MM.1S (cell line): Measurements from ENCODE around the gene FCER1G.
"Not testable (repeated sequence)": the region's sequence is repeated elsewhere in the genome, so short reads cannot be mapped to it uniquely, and the experiment has no call there.

Experiments used
- DNase-seq: peaks from one replicate; pipeline ENCODE4 v3.0.0-alpha.2; 2015
- H2AFZ ChIP-seq: fragments of 300-600 bp; sonication (generic); 2 replicates; pipeline ENCODE4 v1.6.0; 2016; ENCODE audit warnings: antibody characterized with exemption, low read length
- H3F3A ChIP-seq: fragments of 300-600 bp; sonication (generic); 2 replicates; pipeline ENCODE4 v1.6.1; 2016; ENCODE audit warnings: mild to moderate bottlenecking, antibody characterized with exemption, low read length, moderate library complexity, mixed read lengths; ENCODE audit not compliant: insufficient read depth
- H3K27ac ChIP-seq: fragments of 300-600 bp; sonication (generic); 2 replicates; pipeline ENCODE4 v1.5.1; 2016; ENCODE audit warnings: mild to moderate bottlenecking, low read length
- H3K27me3 ChIP-seq: fragments of 300-600 bp; sonication (generic); replicated peaks from 2 replicates; pipeline ENCODE4 v1.6.0; 2016; ENCODE audit warnings: low read length; ENCODE audit not compliant: insufficient read depth
- H3K36me3 ChIP-seq: fragments of 300-600 bp; sonication (generic); replicated peaks from 2 replicates; pipeline ENCODE4 v1.6.1; 2016; ENCODE audit warnings: mild to moderate bottlenecking, low read length, mixed read lengths; ENCODE audit not compliant: insufficient read depth
- H3K4me1 ChIP-seq: fragments of 300-600 bp; sonication (generic); 2 replicates; pipeline ENCODE4 v1.6.1; 2016; ENCODE audit warnings: low read length, mixed read lengths
- H3K4me2 ChIP-seq: fragments of 300-600 bp; sonication (generic); 2 replicates; pipeline ENCODE4 v1.6.0; 2016; ENCODE audit warnings: low read depth, low read length
- H3K4me3 ChIP-seq: fragments of 300-600 bp; sonication (generic); 2 replicates; pipeline ENCODE4 v1.5.1; 2016; ENCODE audit warnings: low read length, mixed read lengths
- H3K79me2 ChIP-seq: fragments of 300-600 bp; sonication (generic); 2 replicates; pipeline ENCODE4 v1.6.1; 2016; ENCODE audit warnings: mixed run types, low read length, mixed read lengths
- H3K9ac ChIP-seq: fragments of 300-600 bp; sonication (generic); 2 replicates; pipeline ENCODE4 v1.6.1; 2016; ENCODE audit warnings: low read length, mixed read lengths
- H3K9me2 ChIP-seq: fragments of 300-600 bp; sonication (generic); replicated peaks from 2 replicates; pipeline ENCODE4 v1.6.1; 2016; ENCODE audit warnings: mild to moderate bottlenecking, low read length, mixed read lengths; ENCODE audit not compliant: insufficient read depth
- H3K9me3 ChIP-seq: fragments of 300-600 bp; sonication (generic); replicated peaks from 2 replicates; pipeline ENCODE4 v1.6.1; 2016; ENCODE audit warnings: mild to moderate bottlenecking, low read length, mixed read lengths; ENCODE audit not compliant: insufficient read depth
- H4K20me1 ChIP-seq: fragments of 300-600 bp; sonication (generic); 2 replicates; pipeline ENCODE4 v1.6.1; 2016; ENCODE audit warnings: mild to moderate bottlenecking, low read length, moderate library complexity, mixed read lengths; ENCODE audit not compliant: insufficient read depth
- EZH2 ChIP-seq: fragments of 300-600 bp; sonication (generic); optimal IDR thresholded peaks from 2 replicates; pipeline ENCODE3; 2017; ENCODE audit warnings: low read depth, mild to moderate bottlenecking, antibody characterized with exemption, low read length, mixed read lengths
- EZH2phosphoT487 ChIP-seq: fragments of 300-600 bp; sonication (generic); IDR thresholded peaks from 2 replicates; pipeline ENCODE4 v1.6.1; 2018; ENCODE audit warnings: antibody characterized with exemption, low read length
- TF ChIP-seq, protein P1 (sequence below): fragments of 300-600 bp; sonication (generic); IDR thresholded peaks from 2 replicates; pipeline ENCODE4 v1.5.1; 2016; ENCODE audit warnings: antibody characterized with exemption, low read length, mixed read lengths

The FCER1G gene

DNA sequence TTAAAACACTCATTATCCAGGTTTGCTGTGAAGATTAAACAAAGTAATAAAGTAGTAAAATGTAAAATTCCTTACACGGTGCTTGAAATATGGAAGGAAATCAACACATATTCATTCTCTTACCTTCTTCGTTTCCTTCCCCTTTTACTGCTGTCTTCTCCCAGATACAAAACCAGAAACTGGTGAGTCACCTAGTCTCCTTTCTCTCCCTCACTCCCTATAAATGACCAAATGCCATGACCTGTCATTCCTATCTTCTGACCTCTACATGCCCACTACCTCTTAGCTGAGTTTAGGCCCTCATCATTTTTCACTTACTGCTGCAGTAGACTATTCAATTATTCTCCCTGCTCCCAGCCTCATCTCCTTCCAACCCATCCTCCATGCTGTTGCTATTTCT, 27.2 kb downstream of the FCER1G start:
- no peaks in the 10 kb centered on the region for H3K36me3 ChIP-seq
- no peaks in the 10 kb centered on the region for H3K4me1 ChIP-seq
- no peak for TF ChIP-seq EZH2
- TF ChIP-seq, protein P1, sequence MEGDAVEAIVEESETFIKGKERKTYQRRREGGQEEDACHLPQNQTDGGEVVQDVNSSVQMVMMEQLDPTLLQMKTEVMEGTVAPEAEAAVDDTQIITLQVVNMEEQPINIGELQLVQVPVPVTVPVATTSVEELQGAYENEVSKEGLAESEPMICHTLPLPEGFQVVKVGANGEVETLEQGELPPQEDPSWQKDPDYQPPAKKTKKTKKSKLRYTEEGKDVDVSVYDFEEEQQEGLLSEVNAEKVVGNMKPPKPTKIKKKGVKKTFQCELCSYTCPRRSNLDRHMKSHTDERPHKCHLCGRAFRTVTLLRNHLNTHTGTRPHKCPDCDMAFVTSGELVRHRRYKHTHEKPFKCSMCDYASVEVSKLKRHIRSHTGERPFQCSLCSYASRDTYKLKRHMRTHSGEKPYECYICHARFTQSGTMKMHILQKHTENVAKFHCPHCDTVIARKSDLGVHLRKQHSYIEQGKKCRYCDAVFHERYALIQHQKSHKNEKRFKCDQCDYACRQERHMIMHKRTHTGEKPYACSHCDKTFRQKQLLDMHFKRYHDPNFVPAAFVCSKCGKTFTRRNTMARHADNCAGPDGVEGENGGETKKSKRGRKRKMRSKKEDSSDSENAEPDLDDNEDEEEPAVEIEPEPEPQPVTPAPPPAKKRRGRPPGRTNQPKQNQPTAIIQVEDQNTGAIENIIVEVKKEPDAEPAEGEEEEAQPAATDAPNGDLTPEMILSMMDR, result no peak
- H3K9ac ChIP-seq, result no peak overlapping the region
- no peaks in the 10 kb centered on the region for H3K27me3 ChIP-seq
- H2AFZ ChIP-seq, result no peak overlapping the region
- no peaks in the 10 kb centered on the region for H3F3A ChIP-seq
- H3K9me3 ChIP-seq, result no peaks in the 10 kb centered on the region
- no peak for DNase-seq
- H4K20me1 ChIP-seq, result no peaks in the 10 kb centered on the region
- H3K27ac ChIP-seq, result no peak overlapping the region
- no peaks in the 10 kb centered on the region for H3K9me2 ChIP-seq
- no peaks in the 10 kb centered on the region for H3K79me2 ChIP-seq
- H3K4me3 ChIP-seq, result no peak overlapping the region
- no peak overlapping the region for H3K4me2 ChIP-seq

DNA sequence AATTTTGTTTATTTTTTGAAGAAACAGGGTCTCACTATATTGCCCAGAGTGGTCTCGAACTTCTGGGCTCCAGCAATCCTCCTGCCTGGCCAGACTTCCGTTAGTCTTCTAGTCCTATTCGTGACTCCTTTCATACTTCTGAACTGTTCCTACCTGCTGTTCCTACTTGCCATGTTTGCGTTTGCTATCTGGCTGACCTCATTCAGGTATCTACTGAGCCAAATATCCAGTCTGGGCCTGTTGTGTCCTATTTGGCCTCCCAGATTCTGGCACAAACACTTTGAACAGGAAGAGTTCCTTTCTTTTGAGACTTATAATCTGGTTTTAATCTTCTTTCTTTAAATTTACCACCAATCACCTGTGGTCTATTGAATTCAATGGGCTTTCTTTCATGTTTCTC, 29.8 kb downstream of the FCER1G start:
- no peak overlapping the region for H3K4me3 ChIP-seq
- H3K27me3 ChIP-seq, result no peaks in the 10 kb centered on the region
- no peak for DNase-seq
- no peak for TF ChIP-seq EZH2phosphoT487
- TF ChIP-seq EZH2, result no peak
- TF ChIP-seq, protein P1, result no peak
- H3K9me3 ChIP-seq, result no peaks in the 10 kb centered on the region
- no peak overlapping the region for H3K4me2 ChIP-seq
- H3F3A ChIP-seq, result no peaks in the 10 kb centered on the region
- H3K27ac ChIP-seq, result no peak overlapping the region
- no peak overlapping the region for H3K9ac ChIP-seq
- H3K79me2 ChIP-seq, result no peaks in the 10 kb centered on the region
- H3K36me3 ChIP-seq, result no peaks in the 10 kb centered on the region
- no peaks in the 10 kb centered on the region for H4K20me1 ChIP-seq
- no peaks in the 10 kb centered on the region for H3K4me1 ChIP-seq
- no peaks in the 10 kb centered on the region for H3K9me2 ChIP-seq
- no peak overlapping the region for H2AFZ ChIP-seq

DNA sequence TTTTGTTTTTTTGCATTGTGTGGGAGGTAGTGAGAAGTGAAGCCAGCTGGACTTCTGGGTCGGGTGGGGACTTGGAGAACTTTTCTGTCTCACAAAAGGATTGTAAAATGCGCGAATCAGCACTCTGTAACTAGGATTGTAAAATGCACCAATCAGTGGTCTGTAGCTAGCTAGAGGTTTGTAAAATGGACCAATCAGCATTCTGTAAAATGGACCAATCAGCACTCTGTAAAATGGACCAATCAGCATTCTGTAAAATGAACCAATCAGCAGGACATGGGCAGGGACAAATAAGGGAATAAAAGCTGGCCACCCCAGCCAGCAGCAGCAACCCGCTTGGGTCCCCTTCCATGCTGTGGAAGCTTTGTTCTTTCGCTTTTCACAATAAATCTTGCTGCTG, 35.0 kb downstream of the FCER1G start:
- not testable (repeated sequence) for H3K9me3 ChIP-seq, H4K20me1 ChIP-seq, H3K4me3 ChIP-seq, H3K4me2 ChIP-seq, H3K4me1 ChIP-seq, H3K79me2 ChIP-seq, H3K27me3 ChIP-seq, H3K36me3 ChIP-seq, H3F3A ChIP-seq, H3K9me2 ChIP-seq, H2AFZ ChIP-seq, H3K9ac ChIP-seq, H3K27ac ChIP-seq, DNase-seq

DNA sequence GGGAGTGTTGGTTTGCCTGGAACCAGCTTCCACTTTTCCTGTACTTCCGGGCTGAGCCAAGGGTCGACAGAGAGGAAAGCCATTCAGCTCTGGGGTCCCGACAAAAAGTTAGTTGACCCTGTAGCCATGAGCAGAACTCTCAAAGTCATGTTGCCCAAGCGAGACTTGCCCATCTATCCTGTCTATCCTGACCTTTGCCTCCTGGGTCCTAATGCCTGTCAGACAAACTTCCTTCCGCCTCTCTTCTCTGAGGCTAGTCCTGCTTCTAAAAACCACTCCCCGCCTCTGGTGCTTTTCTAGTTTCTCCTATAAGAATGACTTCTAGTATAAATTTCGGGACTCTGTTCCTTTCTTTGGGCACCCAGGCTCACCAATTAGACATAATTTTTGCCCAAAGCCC, 35.7 kb downstream of the FCER1G start:
- Histone ChIP-seq H3K4me3 (no peak overlapping the region), H2AFZ (no peak overlapping the region), H3K9ac (no peak overlapping the region), H3K27me3 (no peaks in the 10 kb centered on the region), H3K9me3 (no peaks in the 10 kb centered on the region), H3K36me3 (no peaks in the 10 kb centered on the region), H3K4me1 (no peaks in the 10 kb centered on the region), H3K27ac (no peak overlapping the region), H3K79me2 (no peaks in the 10 kb centered on the region), H3K4me2 (no peak overlapping the region), H3K9me2 (no peaks in the 10 kb centered on the region), H3F3A (no peaks in the 10 kb centered on the region), H4K20me1 (no peaks in the 10 kb centered on the region)
- TF ChIP-seq EZH2phosphoT487, result no peak
- TF ChIP-seq, protein P1, result no peak
- no peak for TF ChIP-seq EZH2
- DNase-seq, result no peak
